ENCODE data around the gene KLHL1. TPM values are rescaled to one million over a fixed set of nuclear protein-coding genes. Genes with fewer than 3 reads are reported as not detected.

KLHL1 gene
- total RNA-seq, 3 donors from 2014 or later (not counting 1 experiment from before 2014, with no cell fraction given), result not detected

- no peaks in the 10 kb centered on the region for H3K4me1 ChIP-seq (ENCODE audit: control insufficient read depth, insufficient read depth, low read length)
- H3K27me3 Mint-ChIP-seq (ENCODE audit: low read depth in 2 of 2), result no peaks in the 10 kb centered on the region
- no peaks in the 10 kb centered on the region for H3K27me3 ChIP-seq (ENCODE audit: control insufficient read depth, insufficient read depth, low read length)
- H3K4me3 ChIP-seq (ENCODE audit: low read length), result no peak overlapping the region
- H3K27ac Mint-ChIP-seq, result no peak overlapping the region
- no peaks in the 10 kb centered on the region for H3K36me3 Mint-ChIP-seq
- no peak overlapping the region for H3K4me3 Mint-ChIP-seq
- intact Hi-C loops (cut with micrococcal nuclease), result no loop called here
- H3K27ac ChIP-seq (ENCODE audit: low read length), result no peak overlapping the region
- TF ChIP-seq CTCF (IDR thresholded peaks at IDR 0.05), result no peak
- peaks cover 12% of the 10 kb centered on the region for H3K9me3 ChIP-seq (ENCODE audit: control insufficient read depth, insufficient read depth, low read length)
- H3K9me3 Mint-ChIP-seq, result peaks cover 10 to 18% of the 10 kb centered on the region in 2 donors
- ATAC-seq, result no peak
- H3K36me3 ChIP-seq (ENCODE audit: control insufficient read depth, insufficient read depth, low read length), result no peaks in the 10 kb centered on the region
- DNase-seq, result no peak
- no peaks in the 10 kb centered on the region for H3K4me1 Mint-ChIP-seq
Observed at GRCh38 chr13:70104481-70104880, 3.8 kb downstream of the KLHL1 start.

- Histone ChIP-seq H3K4me3 (ENCODE audit: low read length) (no peak overlapping the region), H3K9me3 (ENCODE audit: control insufficient read depth, insufficient read depth, low read length) (peaks cover 2% of the 10 kb centered on the region), H3K36me3 (ENCODE audit: control insufficient read depth, insufficient read depth, low read length) (no peaks in the 10 kb centered on the region), H3K27me3 (ENCODE audit: control insufficient read depth, insufficient read depth, low read length) (no peaks in the 10 kb centered on the region), H3K27ac (ENCODE audit: low read length) (no peak overlapping the region), H3K4me1 (ENCODE audit: control insufficient read depth, insufficient read depth, low read length) (no peaks in the 10 kb centered on the region)
- H3K9me3 Mint-ChIP-seq, result peaks cover 9 to 15% of the 10 kb centered on the region in 2 donors
- H3K27me3 Mint-ChIP-seq (ENCODE audit: low read depth in 2 of 2), result no peaks in the 10 kb centered on the region
- no peak for TF ChIP-seq CTCF (IDR thresholded peaks at IDR 0.05)
- DNase-seq, result no peak
- intact Hi-C loops (cut with micrococcal nuclease), result no loop called here
- no peaks in the 10 kb centered on the region for H3K36me3 Mint-ChIP-seq
- no CpG with 5 or more reads among the region's 1 CpG for WGBS (ENCODE audit: insufficient coverage)
- no peaks in the 10 kb centered on the region for H3K4me1 Mint-ChIP-seq
- no peak overlapping the region for H3K27ac Mint-ChIP-seq
- no peak for ATAC-seq
- H3K4me3 Mint-ChIP-seq, result no peak overlapping the region
Observed at GRCh38 chr13:70098669-70099068, 9.6 kb downstream of the KLHL1 start.

GRCh38 chr13:70090036-70090723, 18.1 kb downstream of the KLHL1 start:
- no peak overlapping the region for H3K4me3 ChIP-seq (ENCODE audit: low read length)
- Mint-ChIP-seq H3K36me3 (peaks cover under 1% of the 10 kb centered on the region), H3K4me1 (no peaks in the 10 kb centered on the region), H3K4me3 (no peak overlapping the region), H3K27ac (no peak overlapping the region), H3K9me3 (peaks cover 19 to 22% of the 10 kb centered on the region in 2 donors), H3K27me3 (ENCODE audit: low read depth in 2 of 2) (no peaks in the 10 kb centered on the region)
- intact Hi-C loops (cut with micrococcal nuclease), result no loop called here
- WGBS (ENCODE audit: insufficient coverage), result no CpG with 5 or more reads among the region's 2 CpGs
- TF ChIP-seq CTCF (IDR thresholded peaks at IDR 0.05), result no peak
- H3K9me3 ChIP-seq (ENCODE audit: control insufficient read depth, insufficient read depth, low read length), result peaks cover 2% of the 10 kb centered on the region
- DNase-seq, result no peak
- no peak overlapping the region for H3K27ac ChIP-seq (ENCODE audit: low read length)
- no peaks in the 10 kb centered on the region for H3K27me3 ChIP-seq (ENCODE audit: control insufficient read depth, insufficient read depth, low read length)
- no peaks in the 10 kb centered on the region for H3K4me1 ChIP-seq (ENCODE audit: control insufficient read depth, insufficient read depth, low read length)
- no peaks in the 10 kb centered on the region for H3K36me3 ChIP-seq (ENCODE audit: control insufficient read depth, insufficient read depth, low read length)
- ATAC-seq, result no peak

GRCh38 chr13:70088926-70089325, 19.3 kb downstream of the KLHL1 start:
- no peak for ATAC-seq
- H3K27me3 ChIP-seq (ENCODE audit: control insufficient read depth, insufficient read depth, low read length), result no peaks in the 10 kb centered on the region
- no peak overlapping the region for H3K27ac ChIP-seq (ENCODE audit: low read length)
- intact Hi-C loops (cut with micrococcal nuclease), result no loop called here
- Mint-ChIP-seq H3K27ac (no peak overlapping the region), H3K4me3 (no peak overlapping the region), H3K27me3 (ENCODE audit: low read depth in 2 of 2) (no peaks in the 10 kb centered on the region), H3K4me1 (no peaks in the 10 kb centered on the region), H3K36me3 (peaks cover 6% of the 10 kb centered on the region), H3K9me3 (peaks cover 22 to 23% of the 10 kb centered on the region in 2 donors)
- no peaks in the 10 kb centered on the region for H3K4me1 ChIP-seq (ENCODE audit: control insufficient read depth, insufficient read depth, low read length)
- WGBS (ENCODE audit: insufficient coverage), result 100% methylated on average over 1 of the region's 2 CpGs
- no peak for DNase-seq
- TF ChIP-seq CTCF (IDR thresholded peaks at IDR 0.05), result no peak
- H3K4me3 ChIP-seq (ENCODE audit: low read length), result no peak overlapping the region
- H3K9me3 ChIP-seq (ENCODE audit: control insufficient read depth, insufficient read depth, low read length), result no peaks in the 10 kb centered on the region
- H3K36me3 ChIP-seq (ENCODE audit: control insufficient read depth, insufficient read depth, low read length), result no peaks in the 10 kb centered on the region

Measured in natural killer cell (primary cell).